ENCODE results near the gene FGR. TPM values are rescaled to one million over a fixed set of nuclear protein-coding genes. Genes with fewer than 3 reads are reported as not detected.
A peak's percentile ranks its signal among the peaks of the same experiment; 100 is the strongest.

Gene FGR
- total and polyA plus RNA-seq, 2 of the 13 experiments (the other 11 are each of a cell fraction or from before 2014, with no cell fraction given): not detected

DNA sequence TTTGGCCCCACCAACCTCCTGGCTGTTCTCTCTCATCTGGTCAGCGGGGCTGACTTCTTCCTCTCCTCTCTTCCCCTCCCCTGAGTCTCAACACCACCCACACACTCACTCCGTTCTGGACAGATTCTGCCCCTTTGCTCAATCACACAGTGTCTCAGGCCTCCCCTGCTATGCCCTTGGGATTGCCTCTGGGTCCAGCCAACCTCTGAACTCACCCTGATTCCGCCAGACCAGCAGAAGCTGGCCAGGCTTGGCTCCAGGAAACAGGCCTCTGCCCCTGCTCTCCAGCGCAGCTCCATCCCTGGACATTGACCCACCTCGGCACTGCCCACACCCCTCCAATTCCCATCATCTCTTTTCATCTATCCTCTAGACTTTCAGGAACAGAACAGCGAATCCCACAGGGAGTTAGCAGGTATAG lies 53.2 kb downstream of the FGR start (continued):
- TF ChIP-seq, protein P1, sequence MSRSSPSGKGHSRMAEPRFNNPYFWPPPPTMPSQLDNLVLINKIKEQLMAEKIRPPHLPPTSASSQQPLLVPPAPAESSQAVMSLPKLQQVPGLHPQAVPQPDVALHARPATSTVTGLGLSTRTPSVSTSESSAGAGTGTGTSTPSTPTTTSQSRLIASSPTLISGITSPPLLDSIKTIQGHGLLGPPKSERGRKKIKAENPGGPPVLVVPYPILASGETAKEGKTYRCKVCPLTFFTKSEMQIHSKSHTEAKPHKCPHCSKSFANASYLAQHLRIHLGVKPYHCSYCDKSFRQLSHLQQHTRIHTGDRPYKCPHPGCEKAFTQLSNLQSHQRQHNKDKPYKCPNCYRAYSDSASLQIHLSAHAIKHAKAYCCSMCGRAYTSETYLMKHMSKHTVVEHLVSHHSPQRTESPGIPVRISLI (CRISPR knock-in tag; IDR thresholded peaks at IDR 0.05; ENCODE audit: borderline replicate concordance): no peak
- TF ChIP-seq ISL2 (CRISPR knock-in tag; IDR thresholded peaks at IDR 0.05): no peak
- TF ChIP-seq, protein P2, sequence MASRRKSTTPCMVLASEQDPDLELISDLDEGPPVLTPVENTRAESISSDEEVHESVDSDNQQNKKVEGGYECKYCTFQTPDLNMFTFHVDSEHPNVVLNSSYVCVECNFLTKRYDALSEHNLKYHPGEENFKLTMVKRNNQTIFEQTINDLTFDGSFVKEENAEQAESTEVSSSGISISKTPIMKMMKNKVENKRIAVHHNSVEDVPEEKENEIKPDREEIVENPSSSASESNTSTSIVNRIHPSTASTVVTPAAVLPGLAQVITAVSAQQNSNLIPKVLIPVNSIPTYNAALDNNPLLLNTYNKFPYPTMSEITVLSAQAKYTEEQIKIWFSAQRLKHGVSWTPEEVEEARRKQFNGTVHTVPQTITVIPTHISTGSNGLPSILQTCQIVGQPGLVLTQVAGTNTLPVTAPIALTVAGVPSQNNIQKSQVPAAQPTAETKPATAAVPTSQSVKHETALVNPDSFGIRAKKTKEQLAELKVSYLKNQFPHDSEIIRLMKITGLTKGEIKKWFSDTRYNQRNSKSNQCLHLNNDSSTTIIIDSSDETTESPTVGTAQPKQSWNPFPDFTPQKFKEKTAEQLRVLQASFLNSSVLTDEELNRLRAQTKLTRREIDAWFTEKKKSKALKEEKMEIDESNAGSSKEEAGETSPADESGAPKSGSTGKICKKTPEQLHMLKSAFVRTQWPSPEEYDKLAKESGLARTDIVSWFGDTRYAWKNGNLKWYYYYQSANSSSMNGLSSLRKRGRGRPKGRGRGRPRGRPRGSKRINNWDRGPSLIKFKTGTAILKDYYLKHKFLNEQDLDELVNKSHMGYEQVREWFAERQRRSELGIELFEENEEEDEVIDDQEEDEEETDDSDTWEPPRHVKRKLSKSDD (CRISPR knock-in tag; IDR thresholded peaks at IDR 0.05; ENCODE audit: low read depth): no peak
- TF ChIP-seq ZNF619 (CRISPR knock-in tag; IDR thresholded peaks at IDR 0.05): no peak
- TF ChIP-seq ZNF3 (CRISPR knock-in tag; IDR thresholded peaks at IDR 0.05): no peak
- no peak for TF ChIP-seq DPF2 (CRISPR knock-in tag; IDR thresholded peaks at IDR 0.05; ENCODE audit: borderline replicate concordance, low read depth)
- TF ChIP-seq ZSCAN9 (CRISPR knock-in tag; IDR thresholded peaks at IDR 0.05; ENCODE audit: borderline replicate concordance): no peak
- TF ChIP-seq REPIN1 (CRISPR knock-in tag; IDR thresholded peaks at IDR 0.05; ENCODE audit: borderline replicate concordance, low read depth): 0 out of 2 replicates have a peak, but pooled peaks have one; percentile 44
- TF ChIP-seq ZNF20 (CRISPR knock-in tag; IDR thresholded peaks at IDR 0.05): no peak
- no peak for TF ChIP-seq ZNF407 (CRISPR knock-in tag; IDR thresholded peaks at IDR 0.05; ENCODE audit: not compliant biosample characterization)
- no peak for TF ChIP-seq ZNF790 (CRISPR knock-in tag; IDR thresholded peaks at IDR 0.05; ENCODE audit: borderline replicate concordance)
- no peak for TF ChIP-seq DNMT1 (CRISPR knock-in tag; IDR thresholded peaks at IDR 0.05)
- TF ChIP-seq ZNF343 (CRISPR knock-in tag; IDR thresholded peaks at IDR 0.05): no peak
- TF ChIP-seq HOXA3 (CRISPR knock-in tag; IDR thresholded peaks at IDR 0.05): peak; percentile 41; the same call in 1 of the 2 replicates
- TF ChIP-seq ZNF44 (CRISPR knock-in tag; IDR thresholded peaks at IDR 0.05): no peak
- TF ChIP-seq GPN1 (CRISPR knock-in tag; IDR thresholded peaks at IDR 0.05; ENCODE audit: borderline replicate concordance): no peak
- no peak for TF ChIP-seq ZBTB20 (CRISPR knock-in tag; IDR thresholded peaks at IDR 0.05; ENCODE audit: borderline replicate concordance, low read depth)
